Stimulated activated CD4-positive, alpha-beta T cell treated with anti-CD3 and anti-CD28 coated beads, Interleukin-4, amount 100 ng/mL, for 24 hours (primary cell): Measurements from ENCODE around the gene CDH18.
"Not testable (repeated sequence)": the region's sequence is repeated elsewhere in the genome, so short reads cannot be mapped to it uniquely, and the experiment has no call there.

ENCODE experiments used
- DNase-seq: peaks from one replicate; pipeline ENCODE4 v3.0.0-alpha.2; 2020

CDH18 gene

DNA sequence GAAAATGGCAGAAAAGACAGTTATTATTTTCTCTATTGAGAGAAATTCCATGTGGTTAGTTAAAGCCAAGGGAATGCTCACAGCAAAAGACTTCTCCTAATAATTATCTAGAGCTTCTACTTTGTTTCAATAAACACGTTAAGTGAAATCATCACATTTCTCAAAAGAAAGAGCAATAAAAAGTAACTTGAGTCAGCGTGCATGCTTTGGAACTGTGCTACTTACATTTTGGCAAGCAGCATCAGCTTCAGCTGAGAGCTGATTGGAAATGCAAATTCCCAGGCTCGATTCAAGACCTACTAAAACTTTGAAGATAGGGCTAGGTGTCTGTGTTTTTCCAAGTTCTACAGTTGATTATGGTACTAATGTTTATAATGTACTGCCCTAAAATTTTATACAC lies 132.1 kb downstream of the CDH18 start:
- DNase-seq: no peak

DNA sequence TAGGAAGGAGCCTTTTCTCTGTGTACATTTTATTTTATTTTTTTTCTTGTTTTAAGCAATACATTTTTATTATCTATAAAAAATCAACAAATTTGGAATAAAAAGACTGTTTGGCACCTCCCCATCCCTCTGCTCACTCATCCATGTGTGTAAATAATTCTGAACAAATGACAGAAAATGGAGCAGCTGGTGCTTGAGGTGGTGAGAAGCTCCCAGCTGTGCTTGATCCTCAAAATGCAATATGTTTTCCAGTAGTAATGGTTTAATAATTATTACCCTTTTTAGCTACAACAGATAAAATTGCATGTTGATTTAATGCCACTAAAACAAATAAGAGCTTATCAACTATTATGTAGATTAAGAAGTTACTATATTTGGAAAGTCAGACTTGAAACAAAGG lies 132.5 kb downstream of the CDH18 start:
- DNase-seq: no peak

- no peak for DNase-seq
Observed at GRCh38 chr5:19855031-19855430, 133.0 kb downstream of the CDH18 start.

GRCh38 chr5:19853616-19854240 lies 134.3 kb downstream of the CDH18 start:
- no peak for DNase-seq

DNA sequence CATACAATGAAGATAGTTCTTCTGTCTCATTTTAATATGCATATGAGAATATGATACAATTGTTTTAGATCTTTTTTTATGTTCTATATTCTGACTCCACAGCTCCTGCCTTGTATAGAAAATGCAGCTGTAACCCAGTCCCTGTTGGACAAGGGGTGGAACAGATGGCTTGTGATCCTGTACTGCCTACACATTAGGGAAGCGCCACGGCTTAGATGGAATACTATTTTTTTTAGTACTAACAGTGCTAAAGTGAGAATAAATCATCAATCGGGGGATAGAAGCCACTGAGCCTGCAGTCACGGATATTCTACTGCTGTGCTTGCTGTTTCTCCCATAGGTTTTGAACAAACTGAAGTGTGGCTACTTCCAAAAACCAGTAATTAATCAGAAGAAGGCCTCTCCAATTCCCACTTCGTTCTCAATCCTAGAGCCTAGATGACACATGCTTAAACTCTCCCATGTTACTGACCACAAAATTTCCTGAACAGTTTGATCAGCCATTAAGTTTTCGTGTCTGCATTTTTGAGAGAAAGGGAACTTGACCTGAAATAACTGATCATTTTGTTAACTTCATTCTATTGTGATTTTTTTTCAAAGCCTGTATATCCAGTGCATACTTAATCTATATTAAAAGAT lies 150.3 kb downstream of the CDH18 start:
- DNase-seq: no peak

DNA sequence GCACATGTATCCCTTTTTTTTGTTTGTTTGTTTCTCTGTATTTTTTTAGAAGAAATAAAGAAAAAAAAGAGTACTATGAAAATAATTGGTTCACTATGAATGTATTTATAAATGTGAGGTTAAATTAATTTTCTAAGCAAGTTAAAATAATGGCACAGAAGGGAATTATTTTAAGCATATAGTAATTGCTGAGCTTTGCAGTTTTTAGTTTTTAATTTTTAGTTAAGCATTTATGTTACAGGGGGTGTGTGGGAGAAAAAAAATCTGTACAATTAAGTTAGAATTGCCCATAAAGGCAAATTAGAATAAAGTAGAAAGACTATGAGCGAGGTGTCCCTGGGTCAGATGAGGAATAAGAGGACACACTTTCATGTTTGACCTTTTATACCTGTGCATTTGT lies 152.6 kb downstream of the CDH18 start:
- no peak for DNase-seq

DNA sequence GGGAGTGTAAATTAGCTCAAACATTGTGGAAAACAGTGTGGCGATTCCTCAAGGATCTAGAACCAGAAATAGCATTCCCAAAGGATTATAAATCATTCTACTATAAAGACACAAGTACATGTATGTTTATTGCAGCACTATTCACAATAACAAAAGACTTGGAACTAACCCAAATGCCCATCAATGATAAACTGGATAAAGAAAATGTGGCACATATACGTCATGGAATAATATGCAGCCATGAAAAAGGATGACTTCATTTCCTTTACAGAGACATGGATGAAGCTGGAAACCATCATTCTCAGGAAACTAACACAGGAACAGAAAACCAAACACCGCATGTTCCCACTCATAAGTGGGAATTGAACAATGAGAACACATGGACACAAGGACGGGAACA lies 175.3 kb downstream of the CDH18 start:
- not testable (repeated sequence) for DNase-seq

DNA sequence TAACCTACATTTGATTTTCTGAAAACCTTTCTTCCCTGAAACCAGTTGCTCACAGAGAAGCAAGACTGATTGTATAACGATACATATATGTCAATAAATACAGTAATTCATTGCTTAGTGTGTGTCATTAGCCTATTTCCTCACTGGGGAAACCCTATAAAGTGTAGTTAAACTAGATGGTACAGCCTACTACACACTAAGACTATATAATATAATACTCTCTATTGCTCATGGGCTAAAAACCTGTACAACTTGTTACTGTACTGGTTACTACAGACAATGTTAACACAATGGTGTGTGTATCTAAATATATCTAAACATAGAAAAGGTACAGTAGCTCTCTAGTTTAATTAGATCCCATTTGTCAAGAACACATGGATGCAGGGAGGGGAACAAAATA lies 181.2 kb downstream of the CDH18 start:
- no peak for DNase-seq

- DNase-seq: no peak
Observed at GRCh38 chr5:19802686-19803085, 185.3 kb downstream of the CDH18 start.

DNA sequence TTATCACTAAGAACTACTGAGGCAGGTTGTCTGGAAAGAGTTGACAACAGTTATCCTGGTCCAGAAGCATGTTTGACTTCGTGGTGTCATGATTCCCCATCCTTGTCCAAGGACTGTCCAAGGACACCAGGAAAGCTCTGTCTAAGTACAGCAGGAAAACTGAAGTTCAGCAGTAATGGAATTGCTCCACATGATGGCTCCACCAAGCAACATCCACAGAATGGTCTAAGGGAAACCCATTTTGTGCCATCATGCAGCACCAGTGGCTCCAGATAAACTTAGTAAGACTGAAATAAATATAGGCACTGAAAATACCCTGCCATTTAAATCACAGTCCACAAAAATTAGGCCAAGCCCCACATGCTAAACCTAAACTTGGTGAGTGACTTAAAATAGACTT lies 192.8 kb downstream of the CDH18 start:
- DNase-seq: no peak

- DNase-seq: no peak
Observed at GRCh38 chr5:19790829-19791466, 197.1 kb downstream of the CDH18 start.

GRCh38 chr5:19782566-19782965 lies 205.4 kb downstream of the CDH18 start:
- DNase-seq: no peak

- no peak for DNase-seq
Observed at GRCh38 chr5:19777363-19777762, 210.6 kb downstream of the CDH18 start.

DNA sequence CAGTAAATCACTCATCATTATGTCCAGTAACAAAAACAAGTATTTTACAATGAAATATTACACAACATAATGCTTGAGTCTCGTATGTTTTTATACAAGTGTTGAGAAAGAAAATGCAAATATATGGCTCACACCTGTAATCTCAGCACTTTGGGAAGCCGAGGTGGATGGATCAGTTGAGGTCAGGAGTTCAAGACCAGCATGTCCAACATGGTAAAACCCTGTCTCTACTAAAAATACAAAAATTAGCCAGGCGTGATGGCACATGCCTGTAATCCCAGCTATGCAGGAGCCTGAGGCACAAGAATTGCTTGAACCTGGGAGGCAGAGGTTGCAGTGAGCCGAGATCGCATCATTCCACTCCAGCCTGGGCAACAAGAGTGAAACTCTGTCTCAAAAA lies 211.1 kb downstream of the CDH18 start:
- not testable (repeated sequence) for DNase-seq

DNA sequence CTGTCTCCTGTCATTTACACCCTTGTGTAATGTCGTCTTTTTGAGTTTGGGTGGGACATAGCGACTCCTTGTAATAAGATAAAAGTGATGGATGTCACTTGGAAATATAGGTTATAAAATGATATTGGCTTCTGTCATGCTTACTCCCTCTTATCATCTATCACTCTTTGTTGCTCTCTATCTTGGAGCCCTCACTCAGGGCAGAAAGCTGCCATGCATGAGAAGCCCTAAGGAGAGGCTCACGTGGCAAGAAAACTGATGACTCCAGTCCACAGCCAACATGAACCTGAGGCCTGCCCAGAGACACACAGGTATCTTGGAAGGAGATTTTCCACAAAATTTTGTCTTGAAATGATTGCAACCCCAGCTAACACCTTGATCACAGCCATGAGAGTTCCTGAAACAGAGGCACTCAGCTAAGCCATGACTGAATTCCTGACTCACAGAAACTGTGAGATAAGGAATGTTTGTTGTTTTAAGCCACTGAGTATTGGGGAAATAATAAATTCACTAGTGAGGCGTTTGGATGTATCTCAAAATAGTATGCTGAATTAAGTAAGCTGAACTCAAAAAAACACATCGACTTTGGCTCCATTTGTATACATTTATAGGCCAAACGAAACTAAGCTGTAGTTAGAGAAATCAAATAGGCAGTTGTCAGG lies 216.7 kb downstream of the CDH18 start:
- no peak for DNase-seq

DNA sequence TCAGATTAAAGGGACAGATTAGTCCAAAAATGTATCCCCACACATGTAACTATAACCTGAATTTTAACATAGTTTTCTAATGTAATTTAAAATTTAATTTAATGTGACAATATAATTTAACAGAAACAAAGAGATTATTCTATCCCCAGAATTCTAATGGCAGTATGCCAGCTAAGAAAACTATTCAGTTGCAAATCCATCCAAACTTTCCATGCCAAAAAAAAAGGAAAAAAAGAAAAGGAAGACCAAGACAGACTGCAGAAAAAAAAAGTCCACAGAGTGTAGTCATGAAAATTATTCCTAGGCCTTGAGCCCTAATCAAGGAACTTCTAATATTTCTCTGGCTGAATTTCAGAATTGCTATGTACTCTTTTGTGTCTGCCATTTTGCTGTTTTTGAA lies 217.6 kb downstream of the CDH18 start:
- no peak for DNase-seq

GRCh38 chr5:19767987-19768386 lies 220.0 kb downstream of the CDH18 start:
- no peak for DNase-seq

DNA sequence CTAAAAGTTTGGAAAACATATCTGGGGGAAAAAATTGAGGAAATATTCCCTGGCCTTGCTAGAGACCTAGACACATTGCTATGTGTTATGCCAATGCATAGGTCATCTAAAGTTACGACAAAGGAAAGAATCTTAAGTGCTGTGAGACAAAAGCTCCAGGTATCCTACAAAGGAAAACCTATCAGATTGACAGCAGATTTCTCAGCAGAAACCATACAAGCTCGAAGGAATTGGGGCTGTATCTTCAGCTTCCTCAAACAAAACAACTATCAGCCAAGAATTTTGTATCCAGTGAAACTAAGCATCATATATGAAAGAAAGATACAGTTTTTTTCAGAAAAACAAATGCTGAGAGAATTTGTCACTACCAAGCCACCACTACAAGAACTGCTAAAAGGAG lies 234.4 kb downstream of the CDH18 start:
- no peak for DNase-seq

DNA sequence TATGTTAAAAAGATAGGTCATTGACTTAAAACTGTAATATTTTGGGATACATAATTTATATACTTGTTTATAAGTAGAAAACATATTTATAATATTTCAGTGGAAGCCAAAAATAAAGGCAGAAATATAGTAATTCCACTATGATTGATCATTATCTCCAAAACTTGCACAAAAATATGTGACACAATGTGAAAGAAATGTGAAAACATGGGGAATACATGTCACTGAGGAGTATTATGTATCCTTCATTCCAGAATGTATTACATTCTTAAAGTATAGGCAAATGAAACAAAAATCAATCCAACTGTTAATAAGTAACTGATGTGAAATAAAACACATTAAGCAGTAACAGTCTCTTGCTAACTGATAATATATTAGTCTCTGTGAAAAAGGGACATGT lies 236.7 kb downstream of the CDH18 start:
- DNase-seq: no peak

DNA sequence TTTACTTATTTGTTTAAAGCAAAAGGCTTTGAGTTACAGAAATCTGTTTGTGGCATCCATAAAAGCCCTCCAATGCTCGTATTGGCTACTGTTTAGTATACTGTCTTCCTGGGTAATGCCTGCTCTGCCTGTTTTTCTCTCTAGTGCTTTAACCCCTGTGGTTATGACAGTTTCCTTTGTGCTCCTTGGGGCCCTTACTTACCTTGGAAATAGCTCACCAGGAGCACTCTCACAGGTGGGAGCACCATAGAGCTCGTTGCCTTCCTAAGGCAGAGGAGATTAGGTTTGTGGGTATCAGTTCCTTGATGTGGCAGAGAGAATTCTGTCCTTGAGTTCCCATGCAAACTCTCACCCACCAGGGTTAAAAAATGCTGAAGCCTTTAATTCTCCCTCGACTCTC lies 242.8 kb downstream of the CDH18 start:
- DNase-seq: no peak

- DNase-seq: no peak
Observed at GRCh38 chr5:19739671-19740070, 248.3 kb downstream of the CDH18 start.

DNA sequence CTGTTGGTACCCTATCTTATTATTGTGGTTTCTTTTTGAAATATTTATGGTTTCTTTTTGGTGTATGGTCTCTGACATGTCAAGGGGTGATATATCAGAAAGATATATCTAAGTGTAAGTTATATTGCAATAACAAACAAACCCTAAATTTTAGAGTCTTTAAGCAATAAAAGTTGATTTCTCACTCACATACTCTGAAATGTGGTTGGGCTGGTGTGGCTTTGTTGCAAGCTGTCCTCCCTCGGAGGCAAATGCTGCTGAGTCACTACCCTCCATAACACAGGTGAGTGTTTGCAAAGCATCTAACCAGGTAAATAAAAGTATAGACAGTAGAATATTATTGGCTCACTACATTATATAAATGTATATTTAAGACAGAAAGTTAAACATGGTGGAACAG lies 253.2 kb downstream of the CDH18 start:
- no peak for DNase-seq

DNA sequence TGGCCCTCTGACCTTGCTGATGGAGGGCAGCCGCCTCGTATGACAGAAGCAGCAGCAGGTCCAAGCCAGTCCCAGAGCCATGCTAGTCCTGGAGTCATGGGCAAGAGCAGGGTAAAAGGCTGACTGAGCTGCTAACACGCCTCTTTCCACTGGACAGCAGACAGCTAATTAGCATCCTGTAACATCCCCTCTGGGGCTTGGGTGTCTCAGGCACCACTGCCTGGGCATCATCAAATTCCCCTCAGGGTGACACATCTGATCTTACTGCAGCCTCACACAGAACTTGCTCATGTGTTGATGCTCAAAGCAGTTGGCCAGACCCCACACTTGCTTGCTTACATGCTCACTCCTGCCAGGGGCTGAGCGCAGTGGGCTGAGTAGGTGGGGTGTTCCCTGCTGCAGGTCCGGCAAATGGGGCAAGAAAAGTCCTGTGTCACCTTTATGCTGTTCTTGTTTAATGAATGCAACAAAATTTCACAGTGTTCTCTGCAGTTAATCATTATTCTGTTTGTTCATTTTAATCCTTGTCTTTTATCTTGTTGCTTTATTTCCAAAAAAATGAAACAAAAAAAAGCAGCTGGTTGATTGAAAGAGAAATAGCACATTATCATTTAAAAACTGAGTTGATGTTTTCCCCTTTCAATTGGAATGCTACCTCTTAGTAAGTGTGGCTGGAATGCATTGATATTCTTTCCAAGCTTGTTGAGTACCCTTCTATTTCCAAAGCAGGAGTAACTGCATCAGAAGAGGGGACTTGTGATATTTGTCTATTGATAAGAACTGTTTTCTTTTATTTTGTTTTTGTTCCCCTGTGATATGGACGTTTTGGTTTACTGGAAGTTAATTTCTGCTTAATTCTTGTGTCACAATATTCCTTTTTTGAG lies 254.1 kb downstream of the CDH18 start:
- no peak for DNase-seq
